HG03025 (cell line): Measurements from ENCODE around the gene ULK1.
A peak's percentile ranks its signal among the peaks of the same experiment; 100 is the strongest.

Experiments used
- ATAC-seq: cut with Tn5 transposase; IDR thresholded peaks from one replicate; pipeline ENCODE4 v1.9.1; 2021; ENCODE audit warnings: mild to moderate bottlenecking, moderate library complexity; ENCODE audit not compliant: unreplicated experiment, low FRiP score

Gene ULK1

DNA sequence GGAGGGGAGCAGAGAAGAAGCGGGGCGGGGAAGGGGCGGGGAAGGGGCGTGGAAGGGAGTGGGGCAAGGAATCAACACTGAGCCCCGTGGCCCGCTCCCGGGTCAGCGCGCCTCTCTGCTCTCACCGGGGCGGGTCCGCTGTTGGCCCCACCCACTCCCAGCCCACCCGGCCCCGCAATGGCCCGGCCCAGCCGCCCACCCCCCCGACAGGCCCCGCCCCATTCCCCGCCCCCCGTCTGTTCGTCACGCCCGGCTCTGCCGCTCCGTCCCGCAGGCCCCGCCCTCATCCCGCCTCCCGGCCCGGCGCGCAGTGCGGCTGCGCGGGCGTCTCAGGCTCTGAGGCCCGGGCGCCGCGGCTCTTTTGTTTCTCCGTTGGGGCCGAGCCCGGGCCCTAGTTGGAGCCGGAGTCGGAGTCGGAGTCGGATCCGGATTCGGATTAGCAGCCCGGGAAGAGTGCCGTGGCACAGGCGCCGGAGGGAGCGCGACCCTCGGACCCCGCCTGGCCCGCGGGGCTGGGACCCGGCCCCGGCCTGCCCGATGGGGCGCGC, at the start of gene ULK1:
Gene ULK1 (plus strand): TSS at position 310 of the 548 bp plus-strand sequence. CDS start 380 bp downstream, outside the sequence.
- ATAC-seq = peak; percentile 81

DNA sequence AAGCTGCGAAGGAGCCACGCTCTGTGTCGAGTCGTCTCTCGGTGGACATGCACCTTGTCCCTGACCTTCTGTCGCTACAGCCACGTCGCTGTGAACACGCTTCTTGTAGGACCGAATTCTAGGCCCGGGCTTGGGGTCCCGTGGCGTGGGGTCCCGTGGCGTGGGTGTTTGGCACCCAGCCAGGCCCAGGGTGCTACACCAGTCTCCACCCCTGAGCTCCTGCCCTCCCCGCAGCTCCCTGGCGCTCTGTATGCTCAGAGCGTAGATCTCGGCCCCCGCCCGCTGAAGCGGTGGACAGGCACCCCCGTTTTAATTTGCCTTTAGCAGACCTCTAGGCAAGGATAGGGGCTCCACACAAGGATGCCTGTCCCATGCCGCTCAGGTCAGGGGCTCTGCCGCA, 49.8 kb upstream of the ULK1 start:
- ATAC-seq = no peak

DNA sequence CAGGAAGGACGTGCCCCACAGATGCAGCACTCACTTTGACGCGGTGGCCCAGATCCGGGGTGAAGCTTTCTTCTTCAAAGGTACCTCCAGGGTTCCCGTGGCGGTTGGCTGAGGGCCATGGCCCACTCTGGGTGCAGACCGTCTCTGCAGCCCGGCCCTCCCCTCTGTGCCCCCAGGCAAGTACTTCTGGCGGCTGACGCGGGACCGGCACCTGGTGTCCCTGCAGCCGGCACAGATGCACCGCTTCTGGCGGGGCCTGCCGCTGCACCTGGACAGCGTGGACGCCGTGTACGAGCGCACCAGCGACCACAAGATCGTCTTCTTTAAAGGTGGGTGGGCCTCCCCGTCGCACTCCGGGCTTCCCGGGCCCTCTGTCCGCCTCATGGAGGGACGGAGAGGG, 49.3 kb upstream of the ULK1 start:
- ATAC-seq = no peak

DNA sequence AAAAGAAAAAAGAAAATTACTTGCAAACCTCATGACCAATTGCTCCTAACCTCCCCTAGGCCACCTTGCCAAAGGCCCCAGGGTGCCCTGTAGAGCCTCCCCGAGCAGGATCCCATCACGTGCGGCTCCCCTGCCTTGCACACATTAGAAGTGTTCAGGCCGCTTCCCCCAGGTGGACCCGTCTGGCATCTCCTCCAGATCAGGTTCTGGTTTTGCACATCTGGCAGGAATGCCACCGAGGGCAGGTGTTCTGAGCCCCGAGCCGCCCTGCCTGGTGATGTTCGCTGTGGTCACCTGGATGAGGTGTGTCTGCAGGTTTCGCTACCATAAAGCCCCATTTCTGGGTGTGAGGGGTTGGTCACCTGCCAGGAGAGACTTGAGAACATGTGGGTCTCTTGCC, 47.0 kb upstream of the ULK1 start:
- no peak for ATAC-seq

DNA sequence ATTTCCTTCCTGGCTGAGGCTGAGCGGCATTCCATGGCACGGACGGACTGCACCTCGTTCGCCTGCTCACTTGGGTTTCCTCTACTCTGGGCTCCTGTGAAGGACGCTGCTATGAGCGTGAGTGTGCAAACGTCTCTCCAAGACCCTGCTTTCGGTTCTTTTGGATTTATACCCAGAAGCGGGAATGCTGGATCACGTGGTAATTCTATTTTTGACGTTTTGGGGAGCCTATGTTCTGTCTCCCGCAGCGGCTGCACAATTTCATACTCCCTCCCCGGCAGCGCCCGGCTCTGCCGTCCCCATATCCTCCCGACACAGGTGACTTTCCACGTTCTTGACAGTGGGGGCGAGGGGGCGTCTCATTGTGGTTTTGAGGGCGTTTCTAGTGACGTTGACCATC, 45.7 kb upstream of the ULK1 start:
- no peak for ATAC-seq

DNA sequence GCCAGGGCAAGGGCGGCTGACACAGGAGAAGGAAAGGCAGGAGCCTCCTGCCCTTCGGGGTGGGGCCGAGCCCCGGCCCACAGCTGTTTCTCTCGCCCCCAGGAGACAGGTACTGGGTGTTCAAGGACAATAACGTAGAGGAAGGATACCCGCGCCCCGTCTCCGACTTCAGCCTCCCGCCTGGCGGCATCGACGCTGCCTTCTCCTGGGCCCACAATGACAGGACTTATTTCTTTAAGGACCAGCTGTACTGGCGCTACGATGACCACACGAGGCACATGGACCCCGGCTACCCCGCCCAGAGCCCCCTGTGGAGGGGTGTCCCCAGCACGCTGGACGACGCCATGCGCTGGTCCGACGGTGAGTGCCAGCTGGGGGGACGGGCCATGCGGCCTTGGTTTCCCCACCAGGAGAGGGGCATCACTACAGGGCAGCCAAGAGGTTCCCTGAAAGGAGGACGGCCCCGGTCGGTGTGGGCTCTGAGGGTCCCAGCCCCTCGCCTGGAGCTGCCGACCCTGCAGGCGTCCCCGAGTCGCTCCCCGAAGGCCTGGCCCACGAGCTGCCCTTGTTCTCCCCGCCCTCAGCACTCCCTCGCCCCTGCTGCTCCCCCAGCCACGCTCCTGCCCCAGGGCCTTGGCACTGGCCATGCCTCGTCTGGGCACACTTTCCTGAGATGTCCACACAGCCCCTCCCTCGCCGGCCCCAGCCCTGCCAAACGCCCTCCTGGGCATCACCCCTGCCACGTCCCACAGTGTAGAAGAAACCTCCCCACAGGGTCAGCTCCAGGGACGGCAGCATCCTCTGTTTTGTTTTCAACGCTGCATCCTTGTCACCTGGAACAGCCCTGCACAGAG, 44.5 kb upstream of the ULK1 start:
- no peak for ATAC-seq

DNA sequence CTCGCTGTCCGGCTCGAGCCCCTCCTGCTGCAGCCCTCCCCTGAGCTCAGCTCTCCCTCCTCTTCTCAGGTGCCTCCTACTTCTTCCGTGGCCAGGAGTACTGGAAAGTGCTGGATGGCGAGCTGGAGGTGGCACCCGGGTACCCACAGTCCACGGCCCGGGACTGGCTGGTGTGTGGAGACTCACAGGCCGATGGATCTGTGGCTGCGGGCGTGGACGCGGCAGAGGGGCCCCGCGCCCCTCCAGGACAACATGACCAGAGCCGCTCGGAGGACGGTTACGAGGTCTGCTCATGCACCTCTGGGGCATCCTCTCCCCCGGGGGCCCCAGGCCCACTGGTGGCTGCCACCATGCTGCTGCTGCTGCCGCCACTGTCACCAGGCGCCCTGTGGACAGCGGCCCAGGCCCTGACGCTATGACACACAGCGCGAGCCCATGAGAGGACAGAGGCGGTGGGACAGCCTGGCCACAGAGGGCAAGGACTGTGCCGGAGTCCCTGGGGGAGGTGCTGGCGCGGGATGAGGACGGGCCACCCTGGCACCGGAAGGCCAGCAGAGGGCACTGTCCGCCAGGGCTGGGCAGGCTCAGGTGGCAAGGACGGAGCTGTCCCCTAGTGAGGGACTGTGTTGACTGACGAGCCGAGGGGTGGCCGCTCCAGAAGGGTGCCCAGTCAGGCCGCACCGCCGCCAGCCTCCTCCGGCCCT, 43.4 kb upstream of the ULK1 start:
- ATAC-seq = no peak

DNA sequence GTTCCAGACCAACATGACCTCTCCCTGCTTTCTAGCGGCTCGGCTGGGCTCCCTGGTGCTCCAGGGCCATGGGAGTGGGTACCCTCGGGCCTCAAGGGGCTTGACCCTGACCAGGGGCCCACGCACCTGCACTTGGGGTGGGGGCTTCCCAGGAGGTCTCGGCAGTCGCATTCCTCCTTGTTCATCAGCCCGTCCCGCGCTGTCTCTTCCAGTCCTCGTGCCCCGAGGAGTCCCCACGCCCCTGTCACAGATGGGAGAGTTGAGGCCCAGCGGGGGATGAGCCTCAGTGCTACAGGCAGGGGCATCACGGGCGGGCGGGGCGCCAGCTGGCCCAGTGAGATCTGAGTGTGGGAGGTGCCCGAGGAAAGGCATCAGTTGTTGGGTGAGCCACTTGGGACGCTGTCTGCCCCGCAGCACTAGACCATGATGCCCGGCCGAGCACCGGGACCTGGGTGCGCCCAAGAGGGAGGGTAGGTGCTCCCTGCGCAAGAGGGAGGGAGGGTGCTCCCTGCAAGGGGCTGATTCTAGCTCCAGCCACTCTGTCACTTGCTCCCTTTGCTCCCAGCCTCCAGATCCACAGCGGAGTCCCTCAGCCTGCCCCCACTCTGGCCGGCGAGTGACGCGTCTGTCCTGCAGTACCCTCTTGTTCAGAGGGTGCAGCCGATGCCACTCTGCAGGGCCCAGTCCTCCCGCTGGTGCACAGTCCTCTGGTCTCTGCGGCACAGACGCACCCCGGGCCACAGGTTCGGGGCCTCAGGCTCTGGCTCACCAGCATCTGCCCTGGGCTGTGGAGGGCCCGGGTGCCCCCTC, 42.5 kb upstream of the ULK1 start:
- ATAC-seq = no peak

DNA sequence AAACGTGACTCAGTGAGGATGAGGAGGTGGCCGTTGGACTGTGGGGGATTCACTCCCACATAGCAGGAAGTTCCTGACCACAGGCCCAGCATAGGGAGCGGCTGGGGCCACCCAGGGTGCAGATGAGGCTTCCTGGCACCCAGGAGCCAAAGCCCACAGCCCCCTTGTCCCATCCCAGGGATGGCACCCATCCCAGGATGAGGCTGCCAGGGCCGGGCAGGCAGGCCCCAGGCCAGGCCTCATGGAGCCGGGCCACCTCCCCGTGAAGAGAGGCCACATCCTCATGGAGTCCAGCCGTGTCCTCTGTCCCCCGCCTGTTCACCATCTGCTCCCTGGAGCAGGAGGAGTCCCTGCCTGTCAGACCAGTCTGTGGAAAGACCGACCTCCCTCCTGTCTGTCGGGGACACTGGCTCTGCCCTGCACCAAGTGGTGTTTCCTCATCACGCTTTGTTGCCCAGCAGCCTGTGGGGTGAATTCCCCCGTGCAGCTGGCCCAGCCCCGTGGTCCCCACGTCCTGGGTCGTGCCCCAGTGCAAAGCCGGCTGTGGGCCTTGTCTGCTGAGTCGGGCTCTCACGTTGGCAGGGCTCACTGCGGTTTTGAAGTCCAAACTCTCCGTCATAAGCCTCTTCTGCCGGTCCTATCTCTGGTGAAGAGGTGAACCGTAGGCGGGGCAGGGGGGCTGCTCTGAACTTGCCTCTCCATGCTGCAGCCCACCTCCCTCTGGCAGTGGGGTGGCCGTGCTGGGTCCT, 41.7 kb upstream of the ULK1 start:
- no peak for ATAC-seq

DNA sequence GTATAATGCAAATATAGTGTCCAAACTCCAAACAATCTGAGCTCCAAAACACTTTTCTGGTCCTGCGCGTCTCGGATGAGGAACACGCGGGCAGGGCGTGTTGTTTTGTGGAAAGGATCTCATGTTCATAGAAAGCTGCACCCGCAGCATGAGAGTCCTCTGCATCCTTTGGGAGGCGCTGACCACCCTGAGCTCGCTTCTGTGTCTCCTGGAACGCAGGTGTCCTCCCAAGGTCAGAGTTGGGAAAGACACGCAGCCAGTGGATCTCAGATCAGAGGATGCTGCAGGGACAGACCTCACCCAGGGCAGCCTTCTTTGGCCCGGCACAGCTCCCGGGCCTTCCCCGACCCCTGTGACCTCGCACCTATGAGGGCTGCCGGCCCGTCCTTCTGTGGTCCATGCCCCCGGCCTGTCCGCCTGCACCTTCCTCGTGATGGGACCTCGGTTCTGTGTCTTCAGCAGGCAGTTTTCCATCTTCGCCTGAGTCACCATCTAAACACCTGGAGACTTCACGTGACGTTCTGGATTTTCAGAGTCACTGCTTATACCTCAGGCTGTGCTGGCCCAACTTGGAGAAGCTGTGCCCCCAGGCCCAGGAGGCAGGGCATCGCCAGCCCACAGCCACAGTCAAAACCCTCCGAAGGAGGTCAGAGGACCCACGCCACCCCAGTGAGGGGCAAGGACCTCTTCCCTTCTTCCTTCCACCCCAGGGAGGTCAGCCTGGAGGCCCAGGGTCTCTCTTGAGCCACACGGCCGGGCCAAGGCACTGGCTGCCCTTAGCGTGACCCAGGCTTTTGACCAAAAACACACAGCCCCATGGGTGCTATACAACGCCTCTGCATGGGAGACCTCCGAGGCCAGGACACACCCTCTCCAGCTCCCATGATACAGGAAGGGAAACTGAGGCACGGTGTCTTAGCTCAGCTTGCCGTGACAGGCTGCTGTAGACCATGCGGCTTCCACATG, 40.3 kb upstream of the ULK1 start:
- ATAC-seq = no peak

DNA sequence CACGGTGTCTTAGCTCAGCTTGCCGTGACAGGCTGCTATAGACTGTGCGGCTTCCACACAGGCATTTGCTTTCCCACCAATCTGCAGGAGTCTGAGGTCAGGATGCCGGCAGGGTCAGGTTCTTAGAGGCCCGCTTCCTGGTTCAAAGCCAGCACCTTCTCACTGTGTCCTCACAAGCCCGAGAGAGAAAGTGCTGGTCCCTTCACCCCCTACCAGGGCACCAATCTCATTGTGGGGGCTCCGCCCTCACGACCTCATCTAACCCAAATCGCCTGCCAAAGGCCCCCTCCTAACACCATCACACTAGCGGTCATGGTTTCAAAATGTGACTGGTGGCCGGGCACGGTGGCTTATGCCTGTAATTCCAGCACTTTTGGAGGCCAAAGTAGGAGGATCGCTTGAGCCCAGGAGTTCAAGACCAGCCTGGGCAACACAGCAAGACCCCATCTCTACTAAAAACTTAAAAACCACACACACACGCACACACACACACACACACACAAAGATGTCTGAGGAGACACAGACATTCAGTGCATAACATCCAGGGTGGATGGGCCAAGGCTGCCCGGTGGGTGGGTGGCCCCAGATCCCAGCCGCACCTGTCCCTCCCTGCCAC, 39.5 kb upstream of the ULK1 start:
- ATAC-seq = no peak

DNA sequence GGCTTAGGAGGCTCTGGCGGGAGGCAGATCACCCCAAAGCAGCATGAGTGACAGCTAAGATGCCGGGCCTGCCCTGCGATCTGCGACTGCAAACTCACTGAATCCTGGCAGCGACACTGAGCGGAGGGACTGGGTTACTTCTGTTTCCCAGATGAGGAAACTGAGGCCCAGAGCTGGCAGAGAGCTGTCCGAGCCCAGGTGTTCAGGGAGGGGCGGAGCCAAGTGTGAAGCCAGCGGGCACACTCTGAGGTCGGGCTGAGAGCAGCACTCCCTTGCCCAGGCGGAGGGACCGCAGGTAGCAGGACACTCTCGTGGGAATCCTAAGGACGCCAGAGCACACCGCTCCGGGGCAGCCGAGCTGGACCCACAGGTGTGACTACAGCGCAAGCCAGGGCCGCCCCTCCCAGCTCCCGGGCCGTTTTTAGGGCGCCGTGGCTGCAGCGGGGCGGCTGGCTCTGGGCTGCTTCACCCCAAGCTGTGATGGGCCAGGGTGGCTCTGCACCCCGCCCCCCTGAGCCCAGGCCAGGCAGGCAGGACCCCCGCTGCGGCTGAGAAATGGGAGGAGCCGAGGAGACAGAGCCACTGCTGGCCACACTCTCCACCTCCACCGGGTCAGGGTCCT, 38.8 kb upstream of the ULK1 start:
- no peak for ATAC-seq

DNA sequence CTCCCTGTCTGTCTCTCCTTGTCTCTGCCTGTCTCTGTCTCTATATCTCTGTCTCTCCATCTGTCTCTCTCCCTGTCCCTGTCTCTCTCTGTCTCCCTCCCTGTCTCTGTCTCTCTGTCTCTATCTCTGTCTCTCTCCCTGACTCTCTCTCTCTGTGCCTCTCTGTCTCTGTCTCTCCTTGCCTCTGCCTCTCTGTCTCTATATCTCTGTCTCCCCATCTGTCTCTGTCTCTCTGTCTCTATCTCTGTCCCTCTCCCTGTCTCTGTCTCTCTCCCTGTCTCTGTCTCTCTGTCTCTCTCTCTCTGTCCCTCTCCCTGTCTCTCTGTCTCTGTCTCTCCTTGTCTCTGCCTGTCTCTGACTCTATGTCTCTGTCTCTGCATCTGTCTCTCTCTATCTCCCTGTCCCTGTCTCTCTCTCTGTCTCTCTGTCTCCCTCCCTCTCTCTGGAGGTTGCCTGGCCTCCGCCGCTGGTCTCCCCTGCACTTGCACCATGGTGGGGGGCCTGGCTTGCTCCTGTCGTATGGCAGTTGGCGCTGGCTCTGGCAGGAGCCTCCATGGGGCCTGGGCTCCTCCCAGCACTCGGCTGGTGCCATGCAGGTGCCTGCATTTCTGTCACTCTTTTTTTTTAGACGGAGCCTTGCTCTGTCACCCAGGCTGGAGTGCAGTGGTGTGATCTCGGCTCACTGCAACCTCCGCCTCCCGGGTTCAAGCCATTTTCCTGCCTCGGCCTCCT, 37.9 kb upstream of the ULK1 start:
- ATAC-seq = no peak

DNA sequence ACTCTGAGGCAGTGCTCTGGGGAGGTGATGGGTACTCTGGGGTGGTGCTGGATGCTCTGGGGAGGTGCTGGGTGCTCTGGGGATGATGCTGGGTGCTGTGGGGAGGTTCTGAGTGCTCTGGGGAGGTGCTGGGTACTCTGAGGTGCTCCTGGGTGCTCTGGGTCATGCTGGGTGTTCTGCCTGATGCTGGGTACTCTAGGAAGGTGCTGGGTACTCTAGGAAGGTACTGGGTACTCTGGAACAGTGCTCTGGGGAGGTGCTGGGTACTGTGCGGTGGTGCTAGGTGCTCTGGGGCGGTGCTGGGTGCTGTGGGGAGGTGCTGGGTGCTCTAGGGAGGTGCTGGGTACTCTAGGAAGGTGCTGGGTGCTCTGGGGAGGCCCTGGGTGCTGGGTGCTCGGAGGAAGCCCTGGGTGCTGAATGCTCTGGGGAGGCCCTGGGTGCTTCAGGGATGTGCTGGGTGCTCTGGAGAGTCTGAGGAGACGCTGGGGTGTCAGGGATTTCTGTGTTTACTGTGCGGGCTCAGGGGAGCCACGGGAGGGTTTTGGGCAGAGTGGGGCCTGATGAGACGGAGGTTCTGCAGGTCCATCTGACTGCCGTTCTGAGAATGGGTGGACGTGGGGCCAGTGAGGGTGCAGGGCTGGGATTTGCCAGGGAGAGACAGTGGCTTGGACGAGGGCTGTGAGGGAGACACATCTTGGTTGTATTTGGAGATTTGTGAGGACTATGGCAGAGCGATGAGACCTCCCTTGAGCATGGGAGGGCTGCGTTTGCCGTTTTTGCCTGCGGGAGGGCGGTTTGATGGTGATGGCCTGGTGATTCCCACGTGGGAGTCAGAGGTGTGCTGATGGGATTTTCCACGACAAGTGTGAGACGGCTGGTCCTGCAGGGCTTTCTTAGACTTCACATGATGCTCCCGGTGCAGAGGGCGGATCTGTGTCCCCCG, 36.2 kb upstream of the ULK1 start:
- no peak for ATAC-seq

DNA sequence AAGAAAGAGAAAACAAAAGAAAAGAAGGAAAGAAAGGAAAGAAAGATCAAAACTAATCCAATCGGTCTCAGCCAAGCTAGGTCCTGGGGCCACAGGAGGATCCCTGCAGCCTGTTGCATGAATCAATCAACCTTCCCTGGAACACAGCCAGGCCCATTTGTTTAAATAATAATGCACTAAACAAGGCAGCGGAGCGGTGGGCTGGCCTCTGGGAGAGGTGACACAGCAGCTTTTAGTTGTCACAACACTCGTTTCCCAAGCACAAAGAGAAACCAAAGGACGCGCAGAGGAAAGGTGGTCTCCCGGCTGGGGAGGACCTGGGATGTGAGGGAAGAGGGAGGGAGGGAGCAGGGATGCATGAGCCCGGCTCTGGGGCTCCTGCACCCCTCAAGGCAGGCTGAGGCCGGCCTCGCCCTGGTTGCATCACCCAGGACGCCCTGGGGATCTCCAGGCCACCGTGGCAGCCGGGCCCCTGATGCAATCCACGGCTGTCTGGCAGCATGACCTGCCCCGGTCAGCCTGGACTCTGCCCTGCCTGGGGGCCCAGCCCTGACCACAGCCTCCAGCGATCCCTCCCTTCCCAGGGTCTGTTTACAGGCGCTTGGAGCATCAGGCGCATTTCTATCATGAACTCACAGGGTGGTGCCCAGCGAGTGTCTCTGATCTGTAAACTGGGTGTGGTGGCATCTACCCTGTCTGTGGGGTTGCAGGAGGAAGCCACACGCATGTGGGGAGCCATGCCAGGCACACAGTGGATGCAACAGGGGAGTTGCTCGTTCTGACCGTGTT, 33.8 kb upstream of the ULK1 start:
- no peak for ATAC-seq
